Right cardiac atrium (tissue), 5 donors: Measurements from ENCODE around the gene TMEM150A. TPM values are rescaled to one million over a fixed set of nuclear protein-coding genes. Genes with fewer than 3 reads are reported as not detected.

Experiments used
- ATAC-seq, 2 donors: fragments of 200-7000 bp; cut with Tn5 transposase; one replicate each; pipeline versions ENCODE4 v1.8.0 to v1.9.1; 2020; ENCODE audit warnings: moderate library complexity in 2 of 2, mild to moderate bottlenecking in 1 of 2
- DNase-seq, 3 donors: peaks; one replicate each; pipeline ENCODE4 v3.0.0-alpha.2; 2020
- H3K27ac ChIP-seq: one replicate; pipeline ENCODE4 v1.5.1; 2013; ENCODE audit warnings: mild to moderate bottlenecking, low read length, control low read depth, moderate library complexity
- H3K27me3 ChIP-seq: one replicate; pipeline ENCODE4 v1.6.1; 2013; ENCODE audit not compliant: control insufficient read depth, insufficient read depth
- H3K4me1 ChIP-seq: one replicate; pipeline ENCODE4 v1.6.1; 2013; ENCODE audit warnings: low read length; ENCODE audit not compliant: control insufficient read depth, insufficient read depth
- H3K4me3 ChIP-seq: one replicate; pipeline ENCODE4 v1.5.1; 2013; ENCODE audit warnings: low read length, control low read depth
- H3K9me3 ChIP-seq: one replicate; pipeline ENCODE4 v1.6.1; 2013; ENCODE audit warnings: low read length; ENCODE audit not compliant: control insufficient read depth
- WGBS: extraction: QIAGEN DNeasy Blood & Tissue Kit; methylation state at CpG from one replicate; pipeline ENCODE4 v1.1.7; 2013; 5-methylcytosine and 5-hydroxymethylcytosine counted together
- intact Hi-C, 4 donors: fragments of 100-400 bp; cut with DNase I; formaldehyde crosslinking; loops; one replicate each; pipeline versions ENCODE4 v1.11.0 to v1.14.0; 2022 to 2023
- polyA plus RNA-seq: library from polyadenylated mRNA; stranded (reverse); fragments of 200-250 nt; gene quantifications from one replicate; pipeline ENCODE4 v1.2.3, GENCODE V29; 2013
- total RNA-seq, 4 donors: library from RNA; stranded (reverse); fragmentation: NEBNext Ultra II Directional; extraction: Animal tissue kit (Norgen Biotek cat#: 25700); gene quantifications; one replicate each; pipeline ENCODE4 v1.2.1, GENCODE V29; 2021
- donor health status: healthy with polysubstance abuse.
- donor health status: DM: no; HTN: yes; CAD: no.
- donor health status: DM: no; HTN: no; CAD: no.
- donor health status: DM: no; HTN: yes; CAD: no; lungs with severe emphysema.
- donor health status: DM: yes; HTN: yes; CAD: no.

TMEM150A gene
- total and polyA plus RNA-seq, 5 donors, result 14.5 to 19.0 (median 16.8) TPM

GRCh38 chr2:85549095-85549494 lies 53.4 kb downstream of the TMEM150A start:
- Histone ChIP-seq H3K27ac (no peak overlapping the region), H3K27me3 (no peaks in the 10 kb centered on the region), H3K4me3 (no peak overlapping the region), H3K9me3 (no peaks in the 10 kb centered on the region), H3K4me1 (no peaks in the 10 kb centered on the region)
- 92% methylated on average over 10 of the region's 10 CpGs for WGBS
- no peak for DNase-seq
- intact Hi-C loops, result no loop called here
- ATAC-seq, result no peak

- Histone ChIP-seq H3K4me1 (no peaks in the 10 kb centered on the region), H3K27me3 (no peaks in the 10 kb centered on the region), H3K4me3 (no peak overlapping the region), H3K27ac (no peak overlapping the region), H3K9me3 (no peaks in the 10 kb centered on the region)
- 66% methylated on average over 2 of the region's 2 CpGs for WGBS
- ATAC-seq (no peak), DNase-seq (no peak)
- intact Hi-C loops, result no loop called here
Observed at GRCh38 chr2:85548608-85548900, 53.9 kb downstream of the TMEM150A start.

Other genes with a start within 250 kb of the TMEM150A start
- 10 to 100 TPM; 22.4 to 33.5 (median 27.9) TPM for gene RETSAT, start 248.2 kb downstream of the TMEM150A start, total RNA-seq
- 31.9 TPM for gene RETSAT, start 248.2 kb downstream of the TMEM150A start, polyA plus RNA-seq
- gene ELMOD3, start 247.9 kb downstream of the TMEM150A start, total RNA-seq, result 10 to 100 TPM; 11.5 to 16.1 (median 13.0) TPM
- gene ELMOD3, start 247.9 kb downstream of the TMEM150A start, polyA plus RNA-seq, result 10.7 TPM
- gene CAPG, start 192.3 kb downstream of the TMEM150A start, total RNA-seq, result 10 to 100 TPM in 2 of 4 donors, 1 to 10 TPM in 2; 6.8 to 15.6 (median 12.3) TPM
- gene CAPG, start 192.3 kb downstream of the TMEM150A start, polyA plus RNA-seq, result 13.2 TPM
- gene SH2D6, start 184.0 kb downstream of the TMEM150A start, total RNA-seq, result under 1 TPM in 3 of 4 donors, not detected in 1; 0.34 to 0.75 (median 0.62) TPM
- gene SH2D6, start 184.0 kb downstream of the TMEM150A start, polyA plus RNA-seq, result 0.29 TPM
- gene MAT2A, start 63.5 kb downstream of the TMEM150A start, total RNA-seq, result 100 to 1,000 TPM; 123 to 227 (median 144) TPM
- gene MAT2A, start 63.5 kb downstream of the TMEM150A start, polyA plus RNA-seq, result 76.4 TPM
- 10 to 100 TPM; 27.7 to 35.8 (median 30.8) TPM for gene GGCX, start 41.2 kb downstream of the TMEM150A start, total RNA-seq
- gene GGCX, start 41.2 kb downstream of the TMEM150A start, polyA plus RNA-seq, result 17.9 TPM
- 10 to 100 TPM; 30.3 to 38.3 (median 35.2) TPM for gene VAMP8, start 25.1 kb downstream of the TMEM150A start, total RNA-seq
- gene VAMP8, start 25.1 kb downstream of the TMEM150A start, polyA plus RNA-seq, result 24.9 TPM
- gene VAMP5, start 18.3 kb downstream of the TMEM150A start, total RNA-seq, result 100 to 1,000 TPM in 1 of 4 donors, 10 to 100 TPM in 3; 79.1 to 113 (median 81.1) TPM
- gene VAMP5, start 18.3 kb downstream of the TMEM150A start, polyA plus RNA-seq, result 127 TPM
- gene RNF181, start 7.0 kb downstream of the TMEM150A start, total RNA-seq, result 100 to 1,000 TPM in 2 of 4 donors, 10 to 100 TPM in 2; 96.1 to 111 (median 102) TPM
- gene RNF181, start 7.0 kb downstream of the TMEM150A start, polyA plus RNA-seq, result 169 TPM
- 10 to 100 TPM; 25.0 to 31.9 (median 27.9) TPM for gene C2orf68, start 9.4 kb upstream of the TMEM150A start, total RNA-seq
- 28.1 TPM for gene C2orf68, start 9.4 kb upstream of the TMEM150A start, polyA plus RNA-seq
- 10 to 100 TPM; 30.8 to 33.1 (median 32.0) TPM for gene USP39, start 13.5 kb upstream of the TMEM150A start, total RNA-seq
- gene USP39, start 13.5 kb upstream of the TMEM150A start, polyA plus RNA-seq, result 29.6 TPM
- gene SFTPB, start 65.5 kb upstream of the TMEM150A start, total RNA-seq, result 1 to 10 TPM in 1 of 4 donors, under 1 TPM in 1, not detected in 2; 0.60 to 3.1 TPM
- not detected for gene SFTPB, start 65.5 kb upstream of the TMEM150A start, polyA plus RNA-seq
- 1 to 10 TPM in 3 of 4 donors, not detected in 1; 1.4 to 2.3 (median 2.1) TPM for gene GNLY, start 91.7 kb upstream of the TMEM150A start, total RNA-seq
- 2.6 TPM for gene GNLY, start 91.7 kb upstream of the TMEM150A start, polyA plus RNA-seq
- 10 to 100 TPM; 35.7 to 55.5 (median 45.7) TPM for gene ATOH8, start 151.3 kb upstream of the TMEM150A start, total RNA-seq
- 57.8 TPM for gene ATOH8, start 151.3 kb upstream of the TMEM150A start, polyA plus RNA-seq